LNCaP clone FGC (cell line): ENCODE data around the gene COL4A2.

Source experiments
- DNase-seq: peaks from one replicate; pipeline ENCODE4 v3.0.0-alpha.2; 2011; ENCODE audit warnings: low read depth
- H3K4me3 ChIP-seq: 2 replicates; pipeline ENCODE4 v1.5.1; 2011; ENCODE audit warnings: mild to moderate bottlenecking, low read depth, low read length, control low read depth
- CTCF ChIP-seq: IDR thresholded peaks from 2 replicates; pipeline ENCODE4 v1.5.1; 2012; ENCODE audit warnings: mild to moderate bottlenecking; ENCODE audit not compliant: control insufficient read depth, insufficient read depth; ENCODE audit errors: extremely low read depth

Gene COL4A2

GRCh38 chr13:110349239-110349638 lies 42.2 kb downstream of the COL4A2 start:
- no peak for TF ChIP-seq CTCF
- DNase-seq = no peak
- no peak overlapping the region for H3K4me3 ChIP-seq

DNA sequence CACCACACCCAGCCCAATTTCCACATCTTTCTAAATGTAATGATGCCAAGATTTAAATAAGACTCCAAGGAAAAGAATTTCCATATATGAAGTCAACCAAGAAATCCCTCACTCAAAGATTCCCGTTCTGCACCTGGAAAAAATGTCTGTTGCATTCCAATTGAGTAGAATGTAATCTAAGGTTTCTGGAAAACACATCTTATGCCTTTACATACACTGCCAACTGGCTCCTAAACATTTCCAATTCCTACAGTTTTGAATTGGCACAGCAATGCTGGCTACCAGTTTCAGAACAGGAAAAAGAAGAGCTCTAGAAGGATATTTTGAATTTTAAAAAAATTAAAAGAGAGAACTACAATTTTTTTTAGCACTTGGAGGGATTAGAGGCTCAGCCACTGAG lies 43.0 kb downstream of the COL4A2 start:
- no peak overlapping the region for H3K4me3 ChIP-seq
- TF ChIP-seq CTCF = no peak
- DNase-seq = no peak

DNA sequence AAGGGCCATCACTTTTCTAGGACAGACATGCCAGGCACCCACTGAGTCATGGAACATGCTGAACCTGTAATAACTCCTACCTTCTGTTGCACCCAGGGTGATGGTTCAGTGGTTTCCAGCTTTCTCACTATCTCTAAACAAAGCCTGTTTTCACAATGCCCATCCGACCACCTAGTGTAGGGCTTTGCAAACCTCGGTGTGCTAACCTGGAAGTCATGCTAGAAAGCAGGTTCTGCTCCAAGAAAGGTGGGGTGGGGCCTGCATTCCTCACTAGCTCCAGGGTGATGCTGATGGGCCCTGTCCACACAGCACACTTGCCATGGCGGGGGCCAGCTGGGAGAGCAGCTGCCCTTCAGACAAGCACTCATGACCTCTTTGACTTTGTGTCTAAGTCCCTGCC lies 43.4 kb downstream of the COL4A2 start:
- DNase-seq = no peak
- H3K4me3 ChIP-seq = no peak overlapping the region
- no peak for TF ChIP-seq CTCF

DNA sequence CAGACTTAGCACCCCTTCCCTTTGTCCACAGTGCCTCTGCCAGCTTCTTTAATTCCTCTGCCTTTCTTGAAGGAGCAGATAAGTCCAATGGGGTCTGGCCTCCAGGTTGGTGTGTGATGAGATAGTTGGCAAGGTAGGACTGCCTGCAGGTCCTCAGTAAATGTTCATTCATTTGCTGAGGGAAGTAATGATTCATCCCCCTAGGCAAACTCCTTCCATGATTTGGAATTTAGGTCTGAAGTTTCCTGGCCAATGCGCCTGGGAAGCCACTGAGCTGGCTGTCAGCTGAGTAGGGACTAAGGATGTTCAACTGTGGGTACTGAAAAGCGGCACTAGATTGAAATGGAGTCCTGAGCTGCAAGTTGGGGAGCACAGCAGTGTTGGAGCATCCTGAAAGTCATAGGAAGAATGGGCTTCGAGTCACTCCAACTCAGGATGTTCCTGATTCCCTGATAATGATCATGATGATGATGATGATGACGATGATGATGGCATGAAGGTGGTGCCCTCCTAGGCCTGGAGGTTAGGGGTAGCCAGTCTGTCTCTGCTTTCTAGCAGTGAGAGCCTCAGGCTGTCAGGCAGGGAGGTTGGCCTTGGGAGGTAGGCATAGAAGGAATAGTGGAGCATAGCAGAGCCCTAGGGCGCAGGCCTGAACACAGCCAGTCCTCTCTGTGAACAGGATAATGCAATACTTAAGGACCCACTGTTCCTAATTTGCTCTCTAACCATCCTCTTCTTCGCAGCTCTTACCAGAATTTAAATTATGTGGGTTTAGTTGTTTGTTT lies 44.7 kb downstream of the COL4A2 start:
- H3K4me3 ChIP-seq = no peak overlapping the region
- no peak for TF ChIP-seq CTCF
- no peak for DNase-seq

DNA sequence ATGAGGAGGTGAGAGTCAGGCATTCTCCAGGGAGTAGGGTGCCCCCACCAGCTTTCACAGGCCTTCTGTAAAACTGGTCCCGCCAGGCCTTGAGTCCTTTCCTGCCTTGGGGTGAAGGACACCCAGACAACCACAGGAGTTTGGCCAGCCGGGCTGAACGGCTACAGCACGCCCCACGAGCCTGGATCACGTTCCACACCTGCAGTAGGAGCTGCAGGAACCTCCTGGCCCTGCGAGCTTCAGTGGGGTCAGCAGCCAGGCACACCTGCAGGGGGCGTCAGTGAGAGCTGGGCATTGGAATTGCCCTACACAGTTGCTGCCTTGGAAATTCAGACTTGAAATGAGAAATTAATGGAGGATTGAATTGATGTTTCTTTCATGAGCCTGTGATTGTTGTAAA lies 45.7 kb downstream of the COL4A2 start:
- no peak overlapping the region for H3K4me3 ChIP-seq
- no peak for TF ChIP-seq CTCF
- DNase-seq = no peak

- no peak for DNase-seq
- H3K4me3 ChIP-seq = no peak overlapping the region
- TF ChIP-seq CTCF = no peak
Observed at GRCh38 chr13:110353339-110353977, 46.4 kb downstream of the COL4A2 start.
